GM23338 (cell line): ENCODE results near the gene DPP10. TPM values are rescaled to one million over a fixed set of nuclear protein-coding genes. Genes with fewer than 3 reads are reported as not detected.

Source experiments
- ATAC-seq: fragments of 200-7000 bp; cut with Tn5 transposase; 3 replicates; pipeline ENCODE4 v1.9.1; 2020
- DNase-seq: peaks from one replicate; pipeline ENCODE4 v3.0.0-alpha.2; 2015; ENCODE audit warnings: low spot score
- H2AFZ ChIP-seq: fragments of 200-600 bp; sonication (generic); 2 replicates; pipeline ENCODE4 v1.8.0; 2016; ENCODE audit warnings: antibody characterized with exemption, mild to moderate bottlenecking, moderate library complexity
- H3F3A ChIP-seq: fragments of 200-600 bp; sonication (generic); replicated peaks from 2 replicates; pipeline ENCODE4 v1.8.0; 2017; ENCODE audit warnings: antibody characterized with exemption, mixed run types, low read depth
- H3K27ac ChIP-seq: fragments of 200-600 bp; sonication (generic); 2 replicates; pipeline ENCODE4 v1.6.1; 2016; ENCODE audit warnings: low read depth
- H3K27me3 ChIP-seq: fragments of 200-600 bp; sonication (generic); 2 replicates; pipeline ENCODE4 v1.8.0; 2016; ENCODE audit warnings: mild to moderate bottlenecking, mixed run types, moderate library complexity; ENCODE audit not compliant: insufficient read depth
- H3K36me3 ChIP-seq: fragments of 200-600 bp; sonication (generic); 2 replicates; pipeline ENCODE4 v1.8.0; 2016; ENCODE audit warnings: mild to moderate bottlenecking; ENCODE audit not compliant: insufficient read depth
- H3K4me1 ChIP-seq: fragments of 200-600 bp; sonication (generic); 2 replicates; pipeline ENCODE4 v1.8.0; 2016; ENCODE audit warnings: mild to moderate bottlenecking, moderate library complexity; ENCODE audit not compliant: insufficient read depth
- H3K4me2 ChIP-seq: fragments of 200-600 bp; sonication (generic); 2 replicates; pipeline ENCODE4 v1.7.1; 2017; ENCODE audit warnings: mixed run types
- H3K4me3 ChIP-seq: fragments of 200-600 bp; sonication (generic); 2 replicates; pipeline ENCODE4 v1.6.1; 2016; ENCODE audit warnings: mixed run types
- H3K79me2 ChIP-seq: fragments of 200-600 bp; sonication (generic); replicated peaks from 2 replicates; pipeline ENCODE4 v1.8.0; 2017; ENCODE audit warnings: mild to moderate bottlenecking; ENCODE audit not compliant: insufficient read depth
- H3K9me2 ChIP-seq: fragments of 200-600 bp; sonication (generic); 2 replicates; pipeline ENCODE4 v1.8.0; 2017; ENCODE audit not compliant: insufficient read depth
- H4K20me1 ChIP-seq: fragments of 200-600 bp; sonication (generic); replicated peaks from 2 replicates; pipeline ENCODE4 v1.8.0; 2017; ENCODE audit warnings: mild to moderate bottlenecking; ENCODE audit not compliant: insufficient read depth
- H3K27ac Mint-ChIP-seq: 2 replicates; pipeline ENCODE4 v1.8.0; 2020; ENCODE audit warnings: inconsistent platforms, mild to moderate bottlenecking, moderate library complexity, mixed read lengths
- H3K27me3 Mint-ChIP-seq: 3 replicates; pipeline ENCODE4 v1.8.0; 2022; ENCODE audit warnings: low read depth, mild to moderate bottlenecking, moderate library complexity, mixed read lengths, inconsistent platforms; ENCODE audit not compliant: insufficient read depth, poor library complexity
- H3K36me3 Mint-ChIP-seq: 3 replicates; pipeline ENCODE4 v1.8.0; 2021; ENCODE audit warnings: low read depth, mild to moderate bottlenecking, inconsistent platforms, moderate library complexity, mixed read lengths
- H3K4me1 Mint-ChIP-seq: 3 replicates; pipeline ENCODE4 v1.8.0; 2020; ENCODE audit warnings: mild to moderate bottlenecking, inconsistent platforms, mixed read lengths
- H3K4me3 Mint-ChIP-seq: 3 replicates; pipeline ENCODE4 v1.8.0; 2021; ENCODE audit warnings: moderate library complexity, mild to moderate bottlenecking, inconsistent platforms, mixed read lengths
- H3K9me3 Mint-ChIP-seq: 3 replicates; pipeline ENCODE4 v1.8.0; 2020; ENCODE audit warnings: moderate library complexity, mild to moderate bottlenecking, inconsistent platforms, mixed read lengths
- CREB1 ChIP-seq: fragments of 250-450 bp; sonication (Bioruptor Pico); IDR thresholded peaks from 2 replicates; pipeline ENCODE4 v1.5.0; 2020; ENCODE audit warnings: low read depth, mild to moderate bottlenecking, moderate library complexity
- EZH2 ChIP-seq: fragments of 200-600 bp; sonication (generic); IDR thresholded peaks from one replicate; pipeline ENCODE4 v1.8.0; 2017; ENCODE audit warnings: antibody characterized with exemption, mild to moderate bottlenecking, low read depth; ENCODE audit not compliant: unreplicated experiment
- EZH2phosphoT487 ChIP-seq: fragments of 200-600 bp; sonication (generic); IDR thresholded peaks from one replicate; pipeline ENCODE4 v1.8.1; 2018; ENCODE audit warnings: antibody characterized with exemption; ENCODE audit not compliant: unreplicated experiment
- JUNB ChIP-seq: IDR thresholded peaks from one replicate; pipeline ENCODE4 v1.6.1; 2016; ENCODE audit warnings: antibody characterized with exemption; ENCODE audit not compliant: unreplicated experiment
- NANOG ChIP-seq: IDR thresholded peaks from 2 replicates; pipeline ENCODE4 v1.6.1; 2016; ENCODE audit warnings: antibody characterized with exemption, borderline replicate concordance
- POLR2AphosphoS5 ChIP-seq: IDR thresholded peaks from 2 replicates; pipeline ENCODE4 v1.6.1; 2016; ENCODE audit warnings: antibody characterized with exemption, low read depth
- STAT1 ChIP-seq: IDR thresholded peaks from one replicate; pipeline ENCODE4 v1.6.1; 2016; ENCODE audit warnings: antibody characterized with exemption; ENCODE audit not compliant: unreplicated experiment
- ZNF114 ChIP-seq: fragments of 250-450 bp; sonication (Bioruptor Pico); IDR thresholded peaks from 2 replicates; pipeline ENCODE4 v1.5.0; 2020; ENCODE audit warnings: mild to moderate bottlenecking, moderate library complexity
- ZNF331 ChIP-seq: fragments of 250-450 bp; sonication (Bioruptor Pico); IDR thresholded peaks from 2 replicates; pipeline ENCODE4 v1.5.0; 2020; ENCODE audit warnings: low read depth, mild to moderate bottlenecking, moderate library complexity
- polyA plus RNA-seq: library from polyadenylated mRNA; unstranded; fragments of >200 nt; fragmentation: Nextera tagmentation; extraction: Ambion mirVana; gene quantifications from 2 replicates; pipeline ENCODE4 v1.2.1, GENCODE V29; 2016
- total RNA-seq: library from RNA; depleted of rRNA; stranded (reverse); fragments of >200 nt; shearing (Covaris generic); gene quantifications from 2 replicates; pipeline ENCODE4 v1.2.3, GENCODE V29; 2014
- TF ChIP-seq, protein P1 (sequence below): IDR thresholded peaks from one replicate; pipeline ENCODE4 v1.6.1; 2018; ENCODE audit warnings: antibody characterized with exemption; ENCODE audit not compliant: unreplicated experiment
- TF ChIP-seq, protein P2 (sequence below): IDR thresholded peaks from 2 replicates; pipeline ENCODE4 v1.6.1; 2016; ENCODE audit warnings: antibody characterized with exemption
- TF ChIP-seq, protein P3 (sequence below): fragments of 250-450 bp; sonication (Bioruptor Pico); IDR thresholded peaks from 2 replicates; pipeline ENCODE4 v1.5.0; 2020; ENCODE audit warnings: mild to moderate bottlenecking, moderate library complexity
- TF ChIP-seq, protein P4 (sequence below), 2 experiments: fragments of 200-600 bp in 1 of 2; sonication (generic) in 1 of 2; conservative IDR thresholded peaks; 2 replicates each; pipeline versions ENCODE4 v1.5.1 to v1.6.1; 2016 to 2017; ENCODE audit warnings: antibody characterized with exemption in 2 of 2, low read depth in 2 of 2, mild to moderate bottlenecking in 2 of 2, moderate library complexity in 1 of 2

The DPP10 gene
- total and polyA plus RNA-seq, 2 experiments from 2014 or later: 3.6 to 14.8 TPM

DNA sequence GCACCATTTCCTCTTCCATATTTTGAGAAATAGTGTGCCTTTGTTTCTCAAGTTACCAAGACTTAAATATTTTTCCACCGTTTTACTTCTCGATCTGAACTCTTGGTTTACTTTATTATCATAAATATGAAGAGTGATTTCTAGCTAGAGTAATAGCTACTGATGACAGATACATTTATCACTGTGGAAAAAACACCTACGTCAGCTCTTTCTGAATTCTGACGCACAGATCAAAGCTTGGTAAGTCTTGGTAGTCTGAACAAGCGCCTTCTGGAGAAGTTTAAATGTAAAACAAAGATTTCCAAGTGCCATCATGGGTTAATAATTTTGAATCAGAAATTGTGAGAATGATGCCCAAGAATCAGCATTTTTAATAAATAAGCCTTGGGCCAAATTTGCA lies 367.7 kb downstream of the DPP10 start:
- DNase-seq (no peak), ATAC-seq (no peak)
- Mint-ChIP-seq H3K27me3 (peaks cover 2% of the 10 kb centered on the region), H3K4me3 (no peak overlapping the region), H3K9me3 (peaks cover 2% of the 10 kb centered on the region; the same call in 2 of the 3 replicates), H3K27ac (no peak overlapping the region), H3K36me3 (no peaks in the 10 kb centered on the region), H3K4me1 (peaks cover 14% of the 10 kb centered on the region; the same call in 2 of the 3 replicates)
- no peak overlapping the region for H2AFZ ChIP-seq
- TF ChIP-seq EZH2phosphoT487: no peak
- TF ChIP-seq, protein P1, sequence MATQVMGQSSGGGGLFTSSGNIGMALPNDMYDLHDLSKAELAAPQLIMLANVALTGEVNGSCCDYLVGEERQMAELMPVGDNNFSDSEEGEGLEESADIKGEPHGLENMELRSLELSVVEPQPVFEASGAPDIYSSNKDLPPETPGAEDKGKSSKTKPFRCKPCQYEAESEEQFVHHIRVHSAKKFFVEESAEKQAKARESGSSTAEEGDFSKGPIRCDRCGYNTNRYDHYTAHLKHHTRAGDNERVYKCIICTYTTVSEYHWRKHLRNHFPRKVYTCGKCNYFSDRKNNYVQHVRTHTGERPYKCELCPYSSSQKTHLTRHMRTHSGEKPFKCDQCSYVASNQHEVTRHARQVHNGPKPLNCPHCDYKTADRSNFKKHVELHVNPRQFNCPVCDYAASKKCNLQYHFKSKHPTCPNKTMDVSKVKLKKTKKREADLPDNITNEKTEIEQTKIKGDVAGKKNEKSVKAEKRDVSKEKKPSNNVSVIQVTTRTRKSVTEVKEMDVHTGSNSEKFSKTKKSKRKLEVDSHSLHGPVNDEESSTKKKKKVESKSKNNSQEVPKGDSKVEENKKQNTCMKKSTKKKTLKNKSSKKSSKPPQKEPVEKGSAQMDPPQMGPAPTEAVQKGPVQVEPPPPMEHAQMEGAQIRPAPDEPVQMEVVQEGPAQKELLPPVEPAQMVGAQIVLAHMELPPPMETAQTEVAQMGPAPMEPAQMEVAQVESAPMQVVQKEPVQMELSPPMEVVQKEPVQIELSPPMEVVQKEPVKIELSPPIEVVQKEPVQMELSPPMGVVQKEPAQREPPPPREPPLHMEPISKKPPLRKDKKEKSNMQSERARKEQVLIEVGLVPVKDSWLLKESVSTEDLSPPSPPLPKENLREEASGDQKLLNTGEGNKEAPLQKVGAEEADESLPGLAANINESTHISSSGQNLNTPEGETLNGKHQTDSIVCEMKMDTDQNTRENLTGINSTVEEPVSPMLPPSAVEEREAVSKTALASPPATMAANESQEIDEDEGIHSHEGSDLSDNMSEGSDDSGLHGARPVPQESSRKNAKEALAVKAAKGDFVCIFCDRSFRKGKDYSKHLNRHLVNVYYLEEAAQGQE: no peak
- no peak for TF ChIP-seq JUNB
- no peak for TF ChIP-seq ZNF114
- TF ChIP-seq, protein P2, sequence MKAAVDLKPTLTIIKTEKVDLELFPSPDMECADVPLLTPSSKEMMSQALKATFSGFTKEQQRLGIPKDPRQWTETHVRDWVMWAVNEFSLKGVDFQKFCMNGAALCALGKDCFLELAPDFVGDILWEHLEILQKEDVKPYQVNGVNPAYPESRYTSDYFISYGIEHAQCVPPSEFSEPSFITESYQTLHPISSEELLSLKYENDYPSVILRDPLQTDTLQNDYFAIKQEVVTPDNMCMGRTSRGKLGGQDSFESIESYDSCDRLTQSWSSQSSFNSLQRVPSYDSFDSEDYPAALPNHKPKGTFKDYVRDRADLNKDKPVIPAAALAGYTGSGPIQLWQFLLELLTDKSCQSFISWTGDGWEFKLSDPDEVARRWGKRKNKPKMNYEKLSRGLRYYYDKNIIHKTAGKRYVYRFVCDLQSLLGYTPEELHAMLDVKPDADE: no peak
- TF ChIP-seq, protein P3, sequence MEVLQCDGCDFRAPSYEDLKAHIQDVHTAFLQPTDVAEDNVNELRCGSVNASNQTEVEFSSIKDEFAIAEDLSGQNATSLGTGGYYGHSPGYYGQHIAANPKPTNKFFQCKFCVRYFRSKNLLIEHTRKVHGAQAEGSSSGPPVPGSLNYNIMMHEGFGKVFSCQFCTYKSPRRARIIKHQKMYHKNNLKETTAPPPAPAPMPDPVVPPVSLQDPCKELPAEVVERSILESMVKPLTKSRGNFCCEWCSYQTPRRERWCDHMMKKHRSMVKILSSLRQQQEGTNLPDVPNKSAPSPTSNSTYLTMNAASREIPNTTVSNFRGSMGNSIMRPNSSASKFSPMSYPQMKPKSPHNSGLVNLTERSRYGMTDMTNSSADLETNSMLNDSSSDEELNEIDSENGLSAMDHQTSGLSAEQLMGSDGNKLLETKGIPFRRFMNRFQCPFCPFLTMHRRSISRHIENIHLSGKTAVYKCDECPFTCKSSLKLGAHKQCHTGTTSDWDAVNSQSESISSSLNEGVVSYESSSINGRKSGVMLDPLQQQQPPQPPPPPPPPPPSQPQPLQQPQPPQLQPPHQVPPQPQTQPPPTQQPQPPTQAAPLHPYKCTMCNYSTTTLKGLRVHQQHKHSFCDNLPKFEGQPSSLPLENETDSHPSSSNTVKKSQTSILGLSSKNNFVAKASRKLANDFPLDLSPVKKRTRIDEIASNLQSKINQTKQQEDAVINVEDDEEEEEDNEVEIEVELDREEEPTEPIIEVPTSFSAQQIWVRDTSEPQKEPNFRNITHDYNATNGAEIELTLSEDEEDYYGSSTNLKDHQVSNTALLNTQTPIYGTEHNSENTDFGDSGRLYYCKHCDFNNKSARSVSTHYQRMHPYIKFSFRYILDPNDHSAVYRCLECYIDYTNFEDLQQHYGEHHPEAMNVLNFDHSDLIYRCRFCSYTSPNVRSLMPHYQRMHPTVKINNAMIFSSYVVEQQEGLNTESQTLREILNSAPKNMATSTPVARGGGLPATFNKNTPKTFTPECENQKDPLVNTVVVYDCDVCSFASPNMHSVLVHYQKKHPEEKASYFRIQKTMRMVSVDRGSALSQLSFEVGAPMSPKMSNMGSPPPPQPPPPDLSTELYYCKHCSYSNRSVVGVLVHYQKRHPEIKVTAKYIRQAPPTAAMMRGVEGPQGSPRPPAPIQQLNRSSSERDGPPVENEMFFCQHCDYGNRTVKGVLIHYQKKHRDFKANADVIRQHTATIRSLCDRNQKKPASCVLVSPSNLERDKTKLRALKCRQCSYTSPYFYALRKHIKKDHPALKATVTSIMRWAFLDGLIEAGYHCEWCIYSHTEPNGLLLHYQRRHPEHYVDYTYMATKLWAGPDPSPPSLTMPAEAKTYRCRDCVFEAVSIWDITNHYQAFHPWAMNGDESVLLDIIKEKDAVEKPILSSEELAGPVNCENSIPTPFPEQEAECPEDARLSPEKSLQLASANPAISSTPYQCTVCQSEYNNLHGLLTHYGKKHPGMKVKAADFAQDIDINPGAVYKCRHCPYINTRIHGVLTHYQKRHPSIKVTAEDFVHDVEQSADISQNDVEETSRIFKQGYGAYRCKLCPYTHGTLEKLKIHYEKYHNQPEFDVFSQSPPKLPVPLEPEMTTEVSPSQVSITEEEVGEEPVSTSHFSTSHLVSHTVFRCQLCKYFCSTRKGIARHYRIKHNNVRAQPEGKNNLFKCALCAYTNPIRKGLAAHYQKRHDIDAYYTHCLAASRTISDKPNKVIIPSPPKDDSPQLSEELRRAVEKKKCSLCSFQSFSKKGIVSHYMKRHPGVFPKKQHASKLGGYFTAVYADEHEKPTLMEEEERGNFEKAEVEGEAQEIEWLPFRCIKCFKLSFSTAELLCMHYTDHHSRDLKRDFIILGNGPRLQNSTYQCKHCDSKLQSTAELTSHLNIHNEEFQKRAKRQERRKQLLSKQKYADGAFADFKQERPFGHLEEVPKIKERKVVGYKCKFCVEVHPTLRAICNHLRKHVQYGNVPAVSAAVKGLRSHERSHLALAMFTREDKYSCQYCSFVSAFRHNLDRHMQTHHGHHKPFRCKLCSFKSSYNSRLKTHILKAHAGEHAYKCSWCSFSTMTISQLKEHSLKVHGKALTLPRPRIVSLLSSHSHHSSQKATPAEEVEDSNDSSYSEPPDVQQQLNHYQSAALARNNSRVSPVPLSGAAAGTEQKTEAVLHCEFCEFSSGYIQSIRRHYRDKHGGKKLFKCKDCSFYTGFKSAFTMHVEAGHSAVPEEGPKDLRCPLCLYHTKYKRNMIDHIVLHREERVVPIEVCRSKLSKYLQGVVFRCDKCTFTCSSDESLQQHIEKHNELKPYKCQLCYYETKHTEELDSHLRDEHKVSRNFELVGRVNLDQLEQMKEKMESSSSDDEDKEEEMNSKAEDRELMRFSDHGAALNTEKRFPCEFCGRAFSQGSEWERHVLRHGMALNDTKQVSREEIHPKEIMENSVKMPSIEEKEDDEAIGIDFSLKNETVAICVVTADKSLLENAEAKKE (CRISPR knock-in tag): no peak
- no peak for TF ChIP-seq CREB1 (CRISPR knock-in tag)
- no peak for TF ChIP-seq STAT1
- TF ChIP-seq, protein P4, sequence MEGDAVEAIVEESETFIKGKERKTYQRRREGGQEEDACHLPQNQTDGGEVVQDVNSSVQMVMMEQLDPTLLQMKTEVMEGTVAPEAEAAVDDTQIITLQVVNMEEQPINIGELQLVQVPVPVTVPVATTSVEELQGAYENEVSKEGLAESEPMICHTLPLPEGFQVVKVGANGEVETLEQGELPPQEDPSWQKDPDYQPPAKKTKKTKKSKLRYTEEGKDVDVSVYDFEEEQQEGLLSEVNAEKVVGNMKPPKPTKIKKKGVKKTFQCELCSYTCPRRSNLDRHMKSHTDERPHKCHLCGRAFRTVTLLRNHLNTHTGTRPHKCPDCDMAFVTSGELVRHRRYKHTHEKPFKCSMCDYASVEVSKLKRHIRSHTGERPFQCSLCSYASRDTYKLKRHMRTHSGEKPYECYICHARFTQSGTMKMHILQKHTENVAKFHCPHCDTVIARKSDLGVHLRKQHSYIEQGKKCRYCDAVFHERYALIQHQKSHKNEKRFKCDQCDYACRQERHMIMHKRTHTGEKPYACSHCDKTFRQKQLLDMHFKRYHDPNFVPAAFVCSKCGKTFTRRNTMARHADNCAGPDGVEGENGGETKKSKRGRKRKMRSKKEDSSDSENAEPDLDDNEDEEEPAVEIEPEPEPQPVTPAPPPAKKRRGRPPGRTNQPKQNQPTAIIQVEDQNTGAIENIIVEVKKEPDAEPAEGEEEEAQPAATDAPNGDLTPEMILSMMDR (conservative IDR thresholded peaks at IDR 0.05; ENCODE audit: low read depth in 2 of 2): no peak
- TF ChIP-seq NANOG: no peak
- TF ChIP-seq ZNF331 (CRISPR knock-in tag): no peak
- no peak for TF ChIP-seq POLR2AphosphoS5
- TF ChIP-seq EZH2: no peak
- H3K9me2 ChIP-seq: peaks cover 6% of the 10 kb centered on the region; the same call in 1 of the 2 replicates
- no peak overlapping the region for H3K4me2 ChIP-seq
- H3K4me3 ChIP-seq: no peak overlapping the region
- no peaks in the 10 kb centered on the region for H3F3A ChIP-seq
- H3K79me2 ChIP-seq: no peaks in the 10 kb centered on the region
- H3K27ac ChIP-seq: no peak overlapping the region
- H3K36me3 ChIP-seq: no peaks in the 10 kb centered on the region
- no peaks in the 10 kb centered on the region for H3K27me3 ChIP-seq
- H3K4me1 ChIP-seq: peaks cover 7% of the 10 kb centered on the region; the same call in 1 of the 2 replicates
- no peaks in the 10 kb centered on the region for H4K20me1 ChIP-seq
